Ureter (tissue), 1 donor: ENCODE data around the gene TECTB. TPM values are rescaled to one million over a fixed set of nuclear protein-coding genes. Genes with fewer than 3 reads are reported as not detected.

Experiments used
- DNase-seq: peaks from one replicate; pipeline ENCODE4 v3.0.0-alpha.2; 2020; ENCODE audit warnings: low spot score
- total RNA-seq: library from RNA; stranded (reverse); gene quantifications from one replicate; pipeline ENCODE4 v1.2.4, GENCODE V29; 2023
- donor health status: DM: yes; HTN: yes; CAD: no.

Gene TECTB
- total RNA-seq, 1 donor from 2014 or later = not detected

DNA sequence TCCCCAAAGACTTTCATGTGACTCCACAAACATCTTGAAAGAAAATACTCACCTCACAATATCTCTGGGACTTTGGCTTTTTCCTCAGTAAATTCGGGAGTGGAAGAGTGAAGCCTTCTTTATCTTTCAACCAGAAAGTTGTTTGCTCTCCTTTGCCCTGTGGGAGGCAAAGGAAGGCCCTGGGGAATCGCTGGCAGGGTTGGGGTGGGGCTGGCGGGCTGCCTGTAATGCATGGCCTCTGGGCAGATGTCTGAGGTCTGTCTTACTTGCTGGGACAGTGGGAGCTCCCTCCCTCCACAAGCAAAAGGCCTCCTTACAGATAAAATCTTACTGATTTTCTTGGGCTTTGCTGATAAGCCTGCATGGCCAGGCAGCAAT, 24.9 kb downstream of the TECTB start:
- DNase-seq = no peak

DNA sequence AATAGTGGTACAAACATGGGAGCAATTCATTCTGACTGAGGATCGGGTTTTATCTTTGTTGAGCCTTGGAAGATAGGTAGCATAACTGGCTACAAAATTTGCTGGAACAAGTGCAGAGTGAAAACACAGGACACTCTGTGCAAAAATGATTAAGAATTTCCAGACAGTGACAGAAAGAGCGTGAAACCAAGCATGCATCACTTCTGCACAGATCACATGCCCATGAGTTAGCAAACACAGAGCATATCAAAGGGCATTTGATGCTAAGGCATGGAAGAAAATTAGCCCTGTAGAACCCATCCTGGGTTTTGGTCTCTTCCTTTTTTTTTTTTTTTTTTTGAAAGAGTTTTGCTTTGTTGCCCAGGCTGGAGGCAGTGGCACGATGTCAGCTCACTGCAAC, 28.3 kb downstream of the TECTB start:
- DNase-seq = no peak

DNA sequence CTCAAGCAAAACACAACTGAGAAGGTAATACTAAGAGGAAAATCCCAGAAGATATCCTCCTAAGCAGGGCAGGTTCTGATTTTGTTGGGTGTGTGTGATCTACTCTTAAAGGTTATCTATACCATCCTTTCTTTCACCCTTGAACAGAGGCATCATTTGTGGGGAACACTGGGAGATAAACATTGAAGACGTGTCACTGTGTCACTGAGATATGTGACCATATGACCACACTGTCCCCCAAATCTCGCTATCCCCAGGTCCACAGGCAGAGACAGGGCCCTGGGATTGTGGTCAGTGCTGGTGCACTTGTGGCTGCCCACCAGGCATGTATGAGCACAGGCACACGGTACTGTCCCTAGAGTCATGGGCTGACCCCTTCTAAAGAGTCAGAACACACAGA, 30.0 kb downstream of the TECTB start:
- no peak for DNase-seq

DNA sequence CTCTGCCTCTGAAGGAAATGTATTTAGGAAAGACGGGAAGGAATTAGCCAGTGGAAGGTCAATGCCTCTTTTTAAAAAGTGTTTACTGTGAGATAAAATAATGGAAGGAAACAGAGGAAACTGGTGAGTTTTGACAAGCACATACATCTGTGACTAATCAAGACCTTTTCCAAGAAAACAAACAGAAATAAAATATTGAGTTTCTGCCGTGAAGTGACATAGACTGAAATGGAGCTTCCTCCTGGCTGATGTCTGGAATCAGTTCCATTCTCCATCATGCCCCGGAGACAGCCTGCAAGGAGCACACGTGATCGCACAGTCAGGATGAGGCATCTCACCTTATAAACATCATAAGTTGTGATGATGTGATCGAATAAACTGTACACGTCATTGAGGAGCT, 30.7 kb downstream of the TECTB start:
- DNase-seq = no peak

DNA sequence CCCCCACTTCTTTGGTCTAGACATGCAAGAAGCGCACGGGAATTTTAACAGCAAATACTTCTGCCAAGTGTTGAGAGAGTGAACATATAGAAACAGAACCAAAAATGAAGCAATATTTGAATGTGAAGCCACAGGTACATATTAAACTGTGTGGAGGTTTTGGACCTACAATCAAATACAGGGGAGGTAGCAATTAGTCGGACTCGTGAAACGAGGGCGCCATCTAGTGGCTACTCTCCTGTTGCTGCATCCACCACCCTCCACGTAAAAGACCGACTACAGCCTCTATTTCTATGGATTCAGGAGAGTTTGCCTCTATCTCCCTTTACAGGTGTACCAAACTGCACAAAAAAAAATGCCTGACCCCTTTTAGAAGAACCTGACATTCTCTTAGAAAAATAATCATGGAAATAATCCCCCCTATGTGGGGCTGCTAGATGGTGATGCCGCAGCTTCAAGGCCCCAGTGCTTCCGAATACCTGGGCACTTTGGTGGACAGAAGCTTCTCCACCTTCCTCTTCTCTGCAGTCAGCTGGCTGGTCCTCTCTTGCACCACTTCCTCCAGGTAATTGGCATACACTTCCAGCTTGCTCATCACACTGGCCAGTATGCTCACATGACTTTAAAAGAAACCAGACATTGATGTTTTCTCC, 31.7 kb downstream of the TECTB start:
- DNase-seq = peak; percentile 84

DNA sequence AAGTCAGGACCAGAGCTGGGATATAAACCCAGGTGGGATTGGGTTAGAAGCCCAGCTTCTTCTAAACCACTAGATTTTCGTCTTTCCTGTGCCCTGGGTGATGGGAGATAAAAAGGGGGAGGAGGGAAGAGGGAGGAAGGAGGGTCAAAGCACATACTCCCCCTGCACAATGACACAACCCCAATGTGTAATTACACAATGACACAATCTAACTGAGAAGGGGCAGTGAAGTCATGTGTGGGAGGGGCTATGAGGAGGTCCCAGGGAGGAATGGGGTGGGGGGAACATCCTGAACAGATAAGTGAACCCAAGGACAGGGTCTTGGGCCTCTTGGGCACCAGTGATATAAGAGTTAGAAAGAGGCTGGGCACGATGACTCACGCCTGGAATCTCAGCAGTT, 44.5 kb downstream of the TECTB start:
- DNase-seq = no peak

DNA sequence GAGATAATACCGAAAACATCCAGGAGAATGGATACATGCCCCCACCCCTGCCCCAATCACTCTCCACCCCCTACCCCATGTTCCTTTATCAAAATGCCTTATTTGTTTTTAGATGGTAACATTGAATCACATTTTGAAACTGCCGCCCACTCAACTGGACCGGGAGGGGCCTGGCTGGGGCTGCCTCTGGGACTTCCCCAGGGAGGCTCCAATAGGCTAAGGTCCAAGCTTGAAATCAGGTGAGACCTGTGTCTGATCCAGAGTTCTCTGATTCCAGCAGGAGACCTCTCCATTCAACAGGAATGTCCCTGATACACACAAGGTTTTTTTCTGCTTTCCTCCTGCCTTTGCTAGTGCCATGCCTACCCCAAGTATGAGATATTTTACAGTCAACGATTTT, 47.0 kb downstream of the TECTB start:
- no peak for DNase-seq

DNA sequence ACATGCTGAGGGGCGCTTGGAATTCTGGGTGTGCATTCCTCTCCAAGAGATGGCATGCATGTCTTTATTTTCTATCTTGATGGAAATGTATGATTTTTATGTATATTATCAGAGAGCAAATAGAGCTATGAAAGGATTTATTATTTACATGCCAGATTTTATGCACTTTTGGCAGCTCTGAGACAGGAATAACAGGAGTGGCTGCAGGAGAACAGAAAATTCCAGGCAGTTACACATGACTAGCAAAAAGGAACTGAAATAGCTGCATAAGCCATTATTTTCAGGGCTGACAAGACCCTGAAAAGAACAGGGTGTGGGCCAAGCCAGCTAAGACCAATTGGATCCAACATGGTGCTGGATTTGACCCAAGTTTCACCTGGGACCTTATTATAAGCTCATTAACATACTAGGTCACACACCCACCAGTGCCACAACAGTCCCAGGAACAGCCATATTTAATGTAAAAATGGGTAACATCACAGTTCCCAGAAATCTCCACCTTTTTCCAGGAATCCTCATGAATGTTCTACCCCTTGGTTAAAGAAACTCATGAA, 47.5 kb downstream of the TECTB start:
- DNase-seq = no peak

DNA sequence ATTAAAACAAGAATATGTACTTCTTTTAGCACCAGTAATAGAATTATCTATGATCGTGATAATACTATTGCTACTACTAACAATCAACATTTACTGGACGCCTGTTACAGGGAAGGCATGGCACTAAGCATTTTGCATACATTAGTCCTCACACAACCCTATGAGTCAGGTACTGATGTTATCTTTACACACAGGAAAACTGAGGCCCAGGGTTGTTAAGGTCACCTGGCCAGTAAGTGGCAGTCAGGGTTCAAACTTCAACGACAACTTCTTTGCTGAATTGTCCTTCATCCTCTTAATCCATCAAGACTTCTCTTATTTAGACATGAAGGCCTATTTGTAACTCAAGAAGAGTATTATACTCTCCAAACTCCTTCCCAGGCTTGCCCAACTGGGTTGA, 48.8 kb downstream of the TECTB start:
- no peak for DNase-seq

DNA sequence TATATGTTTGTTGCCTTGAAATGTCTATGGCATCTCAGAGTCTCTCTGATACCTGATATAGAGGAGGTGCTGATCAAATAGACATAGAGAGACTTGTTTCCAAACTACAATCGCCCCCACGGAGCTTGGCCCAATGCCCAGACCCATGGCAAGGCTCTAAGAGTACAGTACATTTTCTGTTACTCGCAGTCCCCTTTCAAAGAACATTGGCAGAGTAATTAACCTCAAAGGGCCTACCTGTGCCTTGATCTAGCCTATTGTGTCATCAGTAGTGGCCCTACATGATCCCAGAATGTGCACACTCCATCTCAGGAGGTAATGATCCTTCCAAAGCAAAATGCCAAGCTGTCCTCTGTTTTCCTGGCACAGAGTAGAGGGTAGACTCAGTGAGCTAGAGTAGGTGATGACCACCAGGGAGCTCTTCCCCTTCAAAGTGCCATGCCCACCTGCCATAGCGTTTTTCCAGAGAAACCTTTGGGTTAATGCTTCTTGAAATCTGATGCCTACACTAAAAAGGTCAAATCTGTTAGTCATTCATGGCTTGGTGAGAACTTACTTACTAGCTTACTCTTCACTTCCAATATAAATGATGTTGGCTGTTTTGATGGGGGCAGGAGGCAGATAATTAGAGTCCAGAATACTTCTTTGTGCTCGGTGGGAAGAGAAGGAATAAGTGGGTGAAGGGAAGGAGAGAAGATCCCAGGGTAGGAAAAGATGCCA, 49.5 kb downstream of the TECTB start:
- no peak for DNase-seq

DNA sequence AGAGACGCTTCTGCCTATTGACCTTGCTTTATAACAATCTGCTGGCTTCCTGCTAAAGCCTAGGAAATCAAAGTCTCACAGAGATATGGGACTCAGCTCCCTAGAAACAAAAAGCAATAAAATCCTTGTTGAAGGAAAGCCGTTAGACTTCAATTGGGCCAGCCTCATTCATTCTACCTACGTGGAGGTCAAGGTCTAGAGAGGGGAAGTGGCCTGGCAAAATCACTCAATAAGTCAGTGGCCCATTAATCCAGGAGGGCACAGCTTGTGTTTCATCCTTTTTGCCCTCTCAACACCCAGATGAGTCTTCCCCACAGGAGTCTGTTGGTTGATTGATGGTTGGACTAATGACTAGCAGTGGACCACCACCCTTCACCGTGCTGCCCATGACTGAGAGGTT, 50.3 kb downstream of the TECTB start:
- DNase-seq = no peak

DNA sequence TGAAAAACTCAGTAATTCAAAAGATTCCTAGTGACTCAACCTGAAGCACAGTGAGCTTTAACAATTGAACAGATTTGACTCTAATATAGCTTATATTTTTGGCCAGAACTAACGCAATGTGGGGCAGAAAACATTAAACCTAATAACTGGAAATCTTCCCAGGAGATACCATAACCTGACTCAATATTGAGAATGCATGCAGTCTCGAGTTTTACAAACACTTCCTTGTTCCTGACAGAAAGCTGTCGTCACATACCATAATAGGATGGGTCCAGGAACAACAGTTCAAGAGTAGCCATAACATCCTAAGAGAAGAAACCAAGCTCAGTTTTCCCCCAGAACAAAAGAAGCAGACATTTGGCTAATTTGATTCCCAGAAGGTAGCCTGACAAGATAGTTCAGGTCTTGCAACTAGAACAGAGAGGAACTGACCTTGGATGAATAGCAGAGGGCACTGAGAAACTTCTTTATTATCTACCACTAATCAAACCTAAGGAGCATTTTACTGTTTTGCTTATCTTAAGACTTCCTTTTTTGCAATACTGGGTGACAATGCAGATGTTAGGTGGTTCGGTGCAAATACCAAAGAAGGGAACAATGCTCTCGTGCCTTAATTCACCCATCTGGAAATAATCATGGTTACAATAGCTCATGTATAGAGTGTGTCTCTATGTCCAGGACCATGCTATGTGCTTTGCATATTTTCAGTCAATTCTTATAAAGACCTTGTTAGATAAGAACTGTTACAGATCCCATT, 52.1 kb downstream of the TECTB start:
- DNase-seq = no peak

DNA sequence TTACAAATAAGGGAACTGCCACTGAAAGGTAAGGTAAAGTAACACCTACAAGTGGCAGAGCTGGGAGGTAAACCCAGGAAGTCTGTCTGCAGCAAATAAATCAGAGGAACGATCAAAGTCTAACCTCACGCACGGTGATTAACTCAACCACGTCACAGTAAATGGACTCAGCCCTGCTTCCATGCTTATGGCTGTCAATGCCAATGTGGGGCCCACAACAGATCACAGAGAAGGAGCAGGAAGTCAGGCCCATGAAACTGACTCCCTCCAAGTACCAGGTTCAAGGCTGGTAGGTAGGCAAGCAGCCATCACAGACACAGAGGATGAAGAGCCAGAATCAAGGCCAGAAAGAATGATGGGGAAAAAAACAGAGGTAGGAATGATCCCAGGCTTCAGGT, 52.7 kb downstream of the TECTB start:
- DNase-seq = no peak

DNA sequence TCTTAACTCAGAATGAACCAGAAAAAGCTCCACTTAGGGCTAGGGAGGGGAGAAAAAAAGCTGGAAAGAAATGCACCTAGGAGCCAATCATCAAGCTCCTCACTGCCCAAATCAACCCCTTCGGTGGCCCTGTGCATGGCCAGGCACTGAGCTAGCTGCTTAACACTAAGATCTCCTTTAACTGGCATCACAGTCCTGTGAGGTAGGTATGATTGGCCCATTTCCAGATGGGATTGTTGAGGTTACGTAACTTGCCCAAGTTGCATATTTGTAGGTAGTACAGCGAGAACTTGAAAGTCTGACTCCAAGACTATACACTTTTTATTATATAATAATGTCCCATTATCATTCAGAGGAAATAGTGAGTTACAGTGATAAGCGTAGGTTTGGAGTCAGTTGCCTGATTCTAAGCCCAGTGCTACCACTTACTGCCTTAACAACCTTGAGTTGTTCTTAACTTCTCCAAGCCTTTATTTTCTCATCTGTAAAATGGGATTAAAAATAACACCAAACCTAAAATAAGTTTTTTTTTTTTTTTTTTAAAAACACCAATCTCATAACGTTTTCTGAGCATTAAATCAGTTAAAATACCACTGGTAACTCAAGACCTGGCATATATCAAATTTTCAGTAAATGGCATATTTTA, 53.5 kb downstream of the TECTB start:
- no peak for DNase-seq

DNA sequence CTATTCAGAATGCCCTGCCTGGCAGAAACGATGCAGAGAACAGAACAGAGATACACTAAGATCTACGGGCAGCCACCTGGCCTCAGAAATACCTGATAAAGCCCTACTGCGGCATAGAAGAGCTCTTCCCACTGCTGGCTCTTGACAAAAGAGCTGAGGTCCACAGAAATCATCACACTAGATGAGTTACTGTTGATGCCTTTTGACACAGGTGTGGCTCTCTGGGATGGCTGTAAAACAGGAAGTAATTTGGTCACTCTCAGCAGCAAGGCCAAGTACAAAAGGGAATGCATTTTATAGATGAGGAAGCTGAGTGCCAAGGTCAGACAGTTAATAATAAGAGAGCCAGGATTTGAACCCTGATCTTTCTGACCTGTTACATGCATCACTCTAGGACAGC, 55.8 kb downstream of the TECTB start:
- DNase-seq = no peak

DNA sequence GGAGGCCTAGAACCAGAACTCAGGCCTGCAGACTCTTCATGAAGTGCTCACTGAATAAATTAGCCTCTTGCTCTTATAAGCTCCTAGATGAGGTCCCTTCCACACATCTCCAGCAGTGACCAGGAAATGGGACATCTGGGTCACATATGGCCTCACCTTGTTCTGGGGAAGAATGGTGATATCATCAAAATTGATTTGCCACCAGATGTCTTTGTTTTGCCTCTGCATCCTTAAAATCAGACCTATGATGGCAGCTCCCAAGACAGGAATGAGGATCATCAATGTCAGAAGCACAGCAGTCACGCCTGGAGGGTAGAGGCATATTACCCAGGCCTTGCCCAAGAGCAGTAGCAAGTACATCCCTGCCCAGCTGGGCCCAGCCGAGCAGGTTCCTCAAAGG, 57.4 kb downstream of the TECTB start:
- DNase-seq = no peak

DNA sequence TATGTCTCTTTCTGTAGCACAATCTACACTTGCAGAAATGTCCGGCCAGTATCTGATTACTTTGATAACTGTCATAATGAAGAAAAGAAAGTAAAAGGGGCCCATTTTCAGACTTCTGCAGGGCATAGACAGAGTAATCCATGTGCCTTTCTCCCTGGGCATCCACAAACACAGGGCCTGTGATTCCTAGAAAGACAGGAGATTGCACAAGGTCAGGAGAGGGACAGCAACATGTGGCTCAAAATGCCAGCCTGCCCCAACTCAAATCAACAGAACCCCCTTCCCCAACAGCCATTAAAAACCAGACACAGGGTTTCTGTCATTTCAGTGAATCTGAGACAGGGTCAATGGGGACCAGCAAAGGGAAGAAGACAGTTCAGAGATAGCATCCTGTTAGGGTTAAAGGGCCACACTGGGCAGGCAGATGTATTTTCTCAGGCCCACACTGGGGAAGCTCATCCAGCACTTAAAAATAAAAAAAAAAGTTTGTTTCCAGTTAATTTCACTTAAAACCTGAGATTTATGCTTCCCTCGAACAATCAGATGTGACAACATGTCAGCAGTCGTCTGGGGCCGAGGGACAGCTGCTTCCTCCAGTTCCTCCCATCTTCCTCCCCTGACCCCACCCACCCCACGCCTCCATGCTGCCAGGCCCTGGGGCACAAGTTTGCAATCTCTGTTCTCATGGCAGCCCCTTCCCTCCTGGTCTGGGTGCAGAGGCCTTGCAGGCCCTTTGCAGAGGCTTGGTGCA, 60.0 kb downstream of the TECTB start:
- DNase-seq = no peak

DNA sequence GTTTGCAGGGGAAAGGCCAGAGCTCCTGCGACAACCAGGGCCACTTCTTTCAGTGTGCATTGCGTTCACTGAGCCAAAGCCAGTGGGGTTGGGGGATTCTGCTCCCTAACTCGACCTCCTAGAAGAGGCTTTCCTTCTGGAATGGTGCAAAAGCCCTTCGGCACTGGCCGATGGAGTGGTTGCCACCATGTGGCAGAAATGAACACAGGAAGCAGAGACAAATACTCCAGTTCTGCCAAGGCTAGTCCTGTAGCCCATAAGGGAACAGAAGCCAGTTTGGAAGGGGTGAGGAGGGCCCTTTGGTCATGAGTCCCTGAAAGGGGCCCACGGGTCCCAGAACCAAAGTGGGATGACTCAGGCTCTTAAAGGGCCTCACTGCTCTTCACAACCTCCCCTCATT, 61.1 kb downstream of the TECTB start:
- DNase-seq = no peak

DNA sequence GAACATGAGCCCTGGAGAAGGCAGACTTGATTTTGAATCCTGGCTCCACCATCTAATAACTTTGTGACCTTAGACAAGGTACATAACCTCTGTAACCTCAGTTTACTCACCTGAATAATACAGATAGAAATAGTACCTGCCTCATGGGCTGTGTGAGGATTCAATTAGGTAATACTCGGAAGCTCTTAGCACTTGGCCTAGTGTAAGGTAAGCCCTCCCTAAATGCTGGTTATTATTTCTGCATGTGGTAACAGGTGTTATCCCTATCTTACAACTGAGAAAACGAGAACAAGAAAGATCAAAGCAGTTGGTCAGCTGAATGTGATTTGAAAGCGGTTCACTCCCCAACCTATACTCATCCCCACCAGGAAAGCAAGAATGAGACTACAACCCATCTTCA, 62.0 kb downstream of the TECTB start:
- DNase-seq = no peak

DNA sequence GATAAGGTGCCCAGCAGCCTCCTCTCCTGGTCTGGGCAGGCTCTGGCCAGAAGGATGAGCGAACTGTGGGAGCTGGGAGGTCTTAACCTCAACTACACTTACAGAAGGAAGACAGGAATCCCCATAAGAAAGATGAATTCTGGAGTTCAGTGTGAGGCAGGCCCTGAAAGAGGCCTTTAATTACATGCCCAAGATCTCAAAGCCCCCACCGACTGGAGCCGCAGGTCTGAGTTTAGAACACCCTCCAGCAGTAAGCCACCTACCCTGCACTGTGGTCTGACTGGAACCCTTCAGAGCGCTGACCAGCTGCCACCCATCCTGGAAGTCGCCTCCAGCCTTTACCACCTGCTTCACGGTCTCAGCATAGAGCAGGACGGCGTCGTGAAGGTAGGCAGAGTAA, 62.5 kb downstream of the TECTB start:
- DNase-seq = no peak

DNA sequence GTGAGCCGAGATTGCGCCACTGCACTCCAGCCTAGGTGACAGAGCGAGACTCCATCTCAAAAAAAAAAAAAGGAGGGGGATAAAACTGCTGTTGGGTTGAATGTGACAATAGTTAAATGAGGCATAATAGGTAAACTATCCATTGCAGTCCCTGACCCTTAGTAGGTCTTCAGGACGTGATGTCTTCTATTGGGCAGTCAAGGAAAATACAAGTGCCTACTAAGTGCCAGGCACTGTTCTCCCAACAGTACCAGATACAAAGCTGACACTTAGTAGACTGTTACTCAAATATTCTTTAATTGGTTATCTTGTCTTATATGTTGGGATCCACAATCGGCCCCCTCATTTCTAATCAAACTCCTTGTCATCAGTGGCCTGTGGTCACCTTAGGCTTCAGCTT, 63.6 kb downstream of the TECTB start:
- DNase-seq = no peak
